GM23338 (cell line): ENCODE data around the gene EVC2. TPM values are rescaled to one million over a fixed set of nuclear protein-coding genes. Genes with fewer than 3 reads are reported as not detected.

ENCODE experiments used
- ATAC-seq: fragments of 200-7000 bp; cut with Tn5 transposase; 3 replicates; pipeline ENCODE4 v1.9.1; 2020
- DNase-seq: peaks from one replicate; pipeline ENCODE4 v3.0.0-alpha.2; 2015; ENCODE audit warnings: low spot score
- H2AFZ ChIP-seq: fragments of 200-600 bp; sonication (generic); 2 replicates; pipeline ENCODE4 v1.8.0; 2016; ENCODE audit warnings: antibody characterized with exemption, mild to moderate bottlenecking, moderate library complexity
- H3F3A ChIP-seq: fragments of 200-600 bp; sonication (generic); replicated peaks from 2 replicates; pipeline ENCODE4 v1.8.0; 2017; ENCODE audit warnings: antibody characterized with exemption, mixed run types, low read depth
- H3K27ac ChIP-seq: fragments of 200-600 bp; sonication (generic); 2 replicates; pipeline ENCODE4 v1.6.1; 2016; ENCODE audit warnings: low read depth
- H3K27me3 ChIP-seq: fragments of 200-600 bp; sonication (generic); 2 replicates; pipeline ENCODE4 v1.8.0; 2016; ENCODE audit warnings: mild to moderate bottlenecking, mixed run types, moderate library complexity; ENCODE audit not compliant: insufficient read depth
- H3K36me3 ChIP-seq: fragments of 200-600 bp; sonication (generic); 2 replicates; pipeline ENCODE4 v1.8.0; 2016; ENCODE audit warnings: mild to moderate bottlenecking; ENCODE audit not compliant: insufficient read depth
- H3K4me1 ChIP-seq: fragments of 200-600 bp; sonication (generic); 2 replicates; pipeline ENCODE4 v1.8.0; 2016; ENCODE audit warnings: mild to moderate bottlenecking, moderate library complexity; ENCODE audit not compliant: insufficient read depth
- H3K4me2 ChIP-seq: fragments of 200-600 bp; sonication (generic); 2 replicates; pipeline ENCODE4 v1.7.1; 2017; ENCODE audit warnings: mixed run types
- H3K4me3 ChIP-seq: fragments of 200-600 bp; sonication (generic); 2 replicates; pipeline ENCODE4 v1.6.1; 2016; ENCODE audit warnings: mixed run types
- H3K79me2 ChIP-seq: fragments of 200-600 bp; sonication (generic); replicated peaks from 2 replicates; pipeline ENCODE4 v1.8.0; 2017; ENCODE audit warnings: mild to moderate bottlenecking; ENCODE audit not compliant: insufficient read depth
- H3K9me2 ChIP-seq: fragments of 200-600 bp; sonication (generic); 2 replicates; pipeline ENCODE4 v1.8.0; 2017; ENCODE audit not compliant: insufficient read depth
- H4K20me1 ChIP-seq: fragments of 200-600 bp; sonication (generic); replicated peaks from 2 replicates; pipeline ENCODE4 v1.8.0; 2017; ENCODE audit warnings: mild to moderate bottlenecking; ENCODE audit not compliant: insufficient read depth
- H3K27ac Mint-ChIP-seq: 2 replicates; pipeline ENCODE4 v1.8.0; 2020; ENCODE audit warnings: inconsistent platforms, mild to moderate bottlenecking, moderate library complexity, mixed read lengths
- H3K27me3 Mint-ChIP-seq: 3 replicates; pipeline ENCODE4 v1.8.0; 2022; ENCODE audit warnings: low read depth, mild to moderate bottlenecking, moderate library complexity, mixed read lengths, inconsistent platforms; ENCODE audit not compliant: insufficient read depth, poor library complexity
- H3K36me3 Mint-ChIP-seq: 3 replicates; pipeline ENCODE4 v1.8.0; 2021; ENCODE audit warnings: low read depth, mild to moderate bottlenecking, inconsistent platforms, moderate library complexity, mixed read lengths
- H3K4me1 Mint-ChIP-seq: 3 replicates; pipeline ENCODE4 v1.8.0; 2020; ENCODE audit warnings: mild to moderate bottlenecking, inconsistent platforms, mixed read lengths
- H3K4me3 Mint-ChIP-seq: 3 replicates; pipeline ENCODE4 v1.8.0; 2021; ENCODE audit warnings: moderate library complexity, mild to moderate bottlenecking, inconsistent platforms, mixed read lengths
- H3K9me3 Mint-ChIP-seq: 3 replicates; pipeline ENCODE4 v1.8.0; 2020; ENCODE audit warnings: moderate library complexity, mild to moderate bottlenecking, inconsistent platforms, mixed read lengths
- CREB1 ChIP-seq: fragments of 250-450 bp; sonication (Bioruptor Pico); IDR thresholded peaks from 2 replicates; pipeline ENCODE4 v1.5.0; 2020; ENCODE audit warnings: low read depth, mild to moderate bottlenecking, moderate library complexity
- EZH2phosphoT487 ChIP-seq: fragments of 200-600 bp; sonication (generic); IDR thresholded peaks from one replicate; pipeline ENCODE4 v1.8.1; 2018; ENCODE audit warnings: antibody characterized with exemption; ENCODE audit not compliant: unreplicated experiment
- JUNB ChIP-seq: IDR thresholded peaks from one replicate; pipeline ENCODE4 v1.6.1; 2016; ENCODE audit warnings: antibody characterized with exemption; ENCODE audit not compliant: unreplicated experiment
- POLR2AphosphoS5 ChIP-seq: IDR thresholded peaks from 2 replicates; pipeline ENCODE4 v1.6.1; 2016; ENCODE audit warnings: antibody characterized with exemption, low read depth
- STAT1 ChIP-seq: IDR thresholded peaks from one replicate; pipeline ENCODE4 v1.6.1; 2016; ENCODE audit warnings: antibody characterized with exemption; ENCODE audit not compliant: unreplicated experiment
- ZNF114 ChIP-seq: fragments of 250-450 bp; sonication (Bioruptor Pico); IDR thresholded peaks from 2 replicates; pipeline ENCODE4 v1.5.0; 2020; ENCODE audit warnings: mild to moderate bottlenecking, moderate library complexity
- ZNF331 ChIP-seq: fragments of 250-450 bp; sonication (Bioruptor Pico); IDR thresholded peaks from 2 replicates; pipeline ENCODE4 v1.5.0; 2020; ENCODE audit warnings: low read depth, mild to moderate bottlenecking, moderate library complexity
- polyA plus RNA-seq: library from polyadenylated mRNA; unstranded; fragments of >200 nt; fragmentation: Nextera tagmentation; extraction: Ambion mirVana; gene quantifications from 2 replicates; pipeline ENCODE4 v1.2.1, GENCODE V29; 2016
- total RNA-seq: library from RNA; depleted of rRNA; stranded (reverse); fragments of >200 nt; shearing (Covaris generic); gene quantifications from 2 replicates; pipeline ENCODE4 v1.2.3, GENCODE V29; 2014
- TF ChIP-seq, protein P1 (sequence below), 2 experiments: fragments of 200-600 bp in 1 of 2; sonication (generic) in 1 of 2; conservative IDR thresholded peaks; 2 replicates each; pipeline versions ENCODE4 v1.5.1 to v1.6.1; 2016 to 2017; ENCODE audit warnings: antibody characterized with exemption in 2 of 2, low read depth in 2 of 2, mild to moderate bottlenecking in 2 of 2, moderate library complexity in 1 of 2
- TF ChIP-seq, protein P2 (sequence below): IDR thresholded peaks from 2 replicates; pipeline ENCODE4 v1.6.1; 2016; ENCODE audit warnings: antibody characterized with exemption
- TF ChIP-seq, protein P3 (sequence below): fragments of 250-450 bp; sonication (Bioruptor Pico); IDR thresholded peaks from 2 replicates; pipeline ENCODE4 v1.5.0; 2020; ENCODE audit warnings: mild to moderate bottlenecking, moderate library complexity

Gene EVC2
- total and polyA plus RNA-seq, 2 experiments from 2014 or later: 3.4 to 11.5 TPM

- TF ChIP-seq, protein P1, sequence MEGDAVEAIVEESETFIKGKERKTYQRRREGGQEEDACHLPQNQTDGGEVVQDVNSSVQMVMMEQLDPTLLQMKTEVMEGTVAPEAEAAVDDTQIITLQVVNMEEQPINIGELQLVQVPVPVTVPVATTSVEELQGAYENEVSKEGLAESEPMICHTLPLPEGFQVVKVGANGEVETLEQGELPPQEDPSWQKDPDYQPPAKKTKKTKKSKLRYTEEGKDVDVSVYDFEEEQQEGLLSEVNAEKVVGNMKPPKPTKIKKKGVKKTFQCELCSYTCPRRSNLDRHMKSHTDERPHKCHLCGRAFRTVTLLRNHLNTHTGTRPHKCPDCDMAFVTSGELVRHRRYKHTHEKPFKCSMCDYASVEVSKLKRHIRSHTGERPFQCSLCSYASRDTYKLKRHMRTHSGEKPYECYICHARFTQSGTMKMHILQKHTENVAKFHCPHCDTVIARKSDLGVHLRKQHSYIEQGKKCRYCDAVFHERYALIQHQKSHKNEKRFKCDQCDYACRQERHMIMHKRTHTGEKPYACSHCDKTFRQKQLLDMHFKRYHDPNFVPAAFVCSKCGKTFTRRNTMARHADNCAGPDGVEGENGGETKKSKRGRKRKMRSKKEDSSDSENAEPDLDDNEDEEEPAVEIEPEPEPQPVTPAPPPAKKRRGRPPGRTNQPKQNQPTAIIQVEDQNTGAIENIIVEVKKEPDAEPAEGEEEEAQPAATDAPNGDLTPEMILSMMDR (conservative IDR thresholded peaks at IDR 0.05; ENCODE audit: low read depth in 2 of 2): no peak
- no peak for TF ChIP-seq STAT1
- no peak for TF ChIP-seq ZNF114 (CRISPR knock-in tag)
- TF ChIP-seq ZNF331 (CRISPR knock-in tag): no peak
- no peak for TF ChIP-seq POLR2AphosphoS5
- TF ChIP-seq, protein P2, sequence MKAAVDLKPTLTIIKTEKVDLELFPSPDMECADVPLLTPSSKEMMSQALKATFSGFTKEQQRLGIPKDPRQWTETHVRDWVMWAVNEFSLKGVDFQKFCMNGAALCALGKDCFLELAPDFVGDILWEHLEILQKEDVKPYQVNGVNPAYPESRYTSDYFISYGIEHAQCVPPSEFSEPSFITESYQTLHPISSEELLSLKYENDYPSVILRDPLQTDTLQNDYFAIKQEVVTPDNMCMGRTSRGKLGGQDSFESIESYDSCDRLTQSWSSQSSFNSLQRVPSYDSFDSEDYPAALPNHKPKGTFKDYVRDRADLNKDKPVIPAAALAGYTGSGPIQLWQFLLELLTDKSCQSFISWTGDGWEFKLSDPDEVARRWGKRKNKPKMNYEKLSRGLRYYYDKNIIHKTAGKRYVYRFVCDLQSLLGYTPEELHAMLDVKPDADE: no peak
- no peak for TF ChIP-seq EZH2phosphoT487
- TF ChIP-seq CREB1: no peak
- TF ChIP-seq JUNB: no peak
Observed at GRCh38 chr4:5622596-5622995, 85.8 kb downstream of the EVC2 start (continued).

- H3K36me3 Mint-ChIP-seq: peaks cover 38% of the 10 kb centered on the region
- no peak for TF ChIP-seq ZNF114 (CRISPR knock-in tag)
- TF ChIP-seq STAT1: no peak
- TF ChIP-seq, protein P3, sequence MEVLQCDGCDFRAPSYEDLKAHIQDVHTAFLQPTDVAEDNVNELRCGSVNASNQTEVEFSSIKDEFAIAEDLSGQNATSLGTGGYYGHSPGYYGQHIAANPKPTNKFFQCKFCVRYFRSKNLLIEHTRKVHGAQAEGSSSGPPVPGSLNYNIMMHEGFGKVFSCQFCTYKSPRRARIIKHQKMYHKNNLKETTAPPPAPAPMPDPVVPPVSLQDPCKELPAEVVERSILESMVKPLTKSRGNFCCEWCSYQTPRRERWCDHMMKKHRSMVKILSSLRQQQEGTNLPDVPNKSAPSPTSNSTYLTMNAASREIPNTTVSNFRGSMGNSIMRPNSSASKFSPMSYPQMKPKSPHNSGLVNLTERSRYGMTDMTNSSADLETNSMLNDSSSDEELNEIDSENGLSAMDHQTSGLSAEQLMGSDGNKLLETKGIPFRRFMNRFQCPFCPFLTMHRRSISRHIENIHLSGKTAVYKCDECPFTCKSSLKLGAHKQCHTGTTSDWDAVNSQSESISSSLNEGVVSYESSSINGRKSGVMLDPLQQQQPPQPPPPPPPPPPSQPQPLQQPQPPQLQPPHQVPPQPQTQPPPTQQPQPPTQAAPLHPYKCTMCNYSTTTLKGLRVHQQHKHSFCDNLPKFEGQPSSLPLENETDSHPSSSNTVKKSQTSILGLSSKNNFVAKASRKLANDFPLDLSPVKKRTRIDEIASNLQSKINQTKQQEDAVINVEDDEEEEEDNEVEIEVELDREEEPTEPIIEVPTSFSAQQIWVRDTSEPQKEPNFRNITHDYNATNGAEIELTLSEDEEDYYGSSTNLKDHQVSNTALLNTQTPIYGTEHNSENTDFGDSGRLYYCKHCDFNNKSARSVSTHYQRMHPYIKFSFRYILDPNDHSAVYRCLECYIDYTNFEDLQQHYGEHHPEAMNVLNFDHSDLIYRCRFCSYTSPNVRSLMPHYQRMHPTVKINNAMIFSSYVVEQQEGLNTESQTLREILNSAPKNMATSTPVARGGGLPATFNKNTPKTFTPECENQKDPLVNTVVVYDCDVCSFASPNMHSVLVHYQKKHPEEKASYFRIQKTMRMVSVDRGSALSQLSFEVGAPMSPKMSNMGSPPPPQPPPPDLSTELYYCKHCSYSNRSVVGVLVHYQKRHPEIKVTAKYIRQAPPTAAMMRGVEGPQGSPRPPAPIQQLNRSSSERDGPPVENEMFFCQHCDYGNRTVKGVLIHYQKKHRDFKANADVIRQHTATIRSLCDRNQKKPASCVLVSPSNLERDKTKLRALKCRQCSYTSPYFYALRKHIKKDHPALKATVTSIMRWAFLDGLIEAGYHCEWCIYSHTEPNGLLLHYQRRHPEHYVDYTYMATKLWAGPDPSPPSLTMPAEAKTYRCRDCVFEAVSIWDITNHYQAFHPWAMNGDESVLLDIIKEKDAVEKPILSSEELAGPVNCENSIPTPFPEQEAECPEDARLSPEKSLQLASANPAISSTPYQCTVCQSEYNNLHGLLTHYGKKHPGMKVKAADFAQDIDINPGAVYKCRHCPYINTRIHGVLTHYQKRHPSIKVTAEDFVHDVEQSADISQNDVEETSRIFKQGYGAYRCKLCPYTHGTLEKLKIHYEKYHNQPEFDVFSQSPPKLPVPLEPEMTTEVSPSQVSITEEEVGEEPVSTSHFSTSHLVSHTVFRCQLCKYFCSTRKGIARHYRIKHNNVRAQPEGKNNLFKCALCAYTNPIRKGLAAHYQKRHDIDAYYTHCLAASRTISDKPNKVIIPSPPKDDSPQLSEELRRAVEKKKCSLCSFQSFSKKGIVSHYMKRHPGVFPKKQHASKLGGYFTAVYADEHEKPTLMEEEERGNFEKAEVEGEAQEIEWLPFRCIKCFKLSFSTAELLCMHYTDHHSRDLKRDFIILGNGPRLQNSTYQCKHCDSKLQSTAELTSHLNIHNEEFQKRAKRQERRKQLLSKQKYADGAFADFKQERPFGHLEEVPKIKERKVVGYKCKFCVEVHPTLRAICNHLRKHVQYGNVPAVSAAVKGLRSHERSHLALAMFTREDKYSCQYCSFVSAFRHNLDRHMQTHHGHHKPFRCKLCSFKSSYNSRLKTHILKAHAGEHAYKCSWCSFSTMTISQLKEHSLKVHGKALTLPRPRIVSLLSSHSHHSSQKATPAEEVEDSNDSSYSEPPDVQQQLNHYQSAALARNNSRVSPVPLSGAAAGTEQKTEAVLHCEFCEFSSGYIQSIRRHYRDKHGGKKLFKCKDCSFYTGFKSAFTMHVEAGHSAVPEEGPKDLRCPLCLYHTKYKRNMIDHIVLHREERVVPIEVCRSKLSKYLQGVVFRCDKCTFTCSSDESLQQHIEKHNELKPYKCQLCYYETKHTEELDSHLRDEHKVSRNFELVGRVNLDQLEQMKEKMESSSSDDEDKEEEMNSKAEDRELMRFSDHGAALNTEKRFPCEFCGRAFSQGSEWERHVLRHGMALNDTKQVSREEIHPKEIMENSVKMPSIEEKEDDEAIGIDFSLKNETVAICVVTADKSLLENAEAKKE (CRISPR knock-in tag): no peak
- TF ChIP-seq CREB1: no peak
- TF ChIP-seq, protein P2: no peak
- TF ChIP-seq, protein P1 (conservative IDR thresholded peaks at IDR 0.05; ENCODE audit: low read depth in 2 of 2): no peak; a peak in 1 of 4 replicates
- no peak for TF ChIP-seq ZNF331 (CRISPR knock-in tag)
- no peak for TF ChIP-seq POLR2AphosphoS5
Observed at GRCh38 chr4:5619913-5620625, 88.3 kb downstream of the EVC2 start.

More at GRCh38 chr4:5619913-5620625, 88.3 kb downstream of the EVC2 start:
- Histone ChIP-seq H3K4me2 (no peak overlapping the region), H4K20me1 (no peaks in the 10 kb centered on the region), H2AFZ (no peak overlapping the region), H3K27ac (no peak overlapping the region), H3K27me3 (no peaks in the 10 kb centered on the region), H3F3A (no peaks in the 10 kb centered on the region), H3K4me3 (no peak overlapping the region), H3K36me3 (peaks cover 8% of the 10 kb centered on the region), H3K4me1 (no peaks in the 10 kb centered on the region), H3K79me2 (no peaks in the 10 kb centered on the region), H3K9me2 (no peaks in the 10 kb centered on the region)
- no peak overlapping the region for H3K4me3 Mint-ChIP-seq
- no peak overlapping the region for H3K27ac Mint-ChIP-seq
- DNase-seq (no peak), ATAC-seq (no peak)
- H3K9me3 Mint-ChIP-seq: no peaks in the 10 kb centered on the region; the same call in 2 of the 3 replicates
- H3K4me1 Mint-ChIP-seq: no peaks in the 10 kb centered on the region
- peaks cover 7% of the 10 kb centered on the region for H3K27me3 Mint-ChIP-seq
